B cell (primary cell): ENCODE measurements around the gene CCDC54.

Source experiments
- EZH2 ChIP-seq: IDR thresholded peaks from 2 replicates; pipeline ENCODE4 v1.6.1; 2012; ENCODE audit warnings: borderline replicate concordance, low read depth, mild to moderate bottlenecking, moderate library complexity, low read length; ENCODE audit not compliant: insufficient read depth, poor library complexity, severe bottlenecking
- TF ChIP-seq, protein P1 (sequence below): fragments of 200-600 bp; IDR thresholded peaks from one replicate; pipeline ENCODE4 v1.8.0; 2022; ENCODE audit warnings: antibody characterized with exemption, mild to moderate bottlenecking

DNA sequence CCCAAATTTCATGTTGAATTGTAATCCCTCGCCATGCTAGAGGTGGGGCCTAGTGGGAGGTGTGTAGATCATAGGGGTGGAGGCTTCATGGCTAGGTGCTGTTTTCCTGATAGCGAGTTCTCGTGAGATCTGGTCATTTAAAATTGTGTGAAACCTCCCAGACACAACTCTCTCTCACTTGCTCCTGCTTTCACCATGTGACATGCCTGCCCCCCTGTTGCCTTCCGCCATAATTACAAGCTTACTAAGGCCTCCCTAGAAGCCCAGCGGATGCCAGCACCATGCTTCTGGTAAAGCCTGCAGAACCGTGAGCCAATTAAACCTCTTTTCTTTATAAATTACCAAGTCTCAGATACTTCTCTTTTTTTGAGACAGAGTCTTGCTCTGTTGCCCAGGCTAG, 36.0 kb downstream of the CCDC54 start:
- no peak for TF ChIP-seq EZH2
- TF ChIP-seq, protein P1, sequence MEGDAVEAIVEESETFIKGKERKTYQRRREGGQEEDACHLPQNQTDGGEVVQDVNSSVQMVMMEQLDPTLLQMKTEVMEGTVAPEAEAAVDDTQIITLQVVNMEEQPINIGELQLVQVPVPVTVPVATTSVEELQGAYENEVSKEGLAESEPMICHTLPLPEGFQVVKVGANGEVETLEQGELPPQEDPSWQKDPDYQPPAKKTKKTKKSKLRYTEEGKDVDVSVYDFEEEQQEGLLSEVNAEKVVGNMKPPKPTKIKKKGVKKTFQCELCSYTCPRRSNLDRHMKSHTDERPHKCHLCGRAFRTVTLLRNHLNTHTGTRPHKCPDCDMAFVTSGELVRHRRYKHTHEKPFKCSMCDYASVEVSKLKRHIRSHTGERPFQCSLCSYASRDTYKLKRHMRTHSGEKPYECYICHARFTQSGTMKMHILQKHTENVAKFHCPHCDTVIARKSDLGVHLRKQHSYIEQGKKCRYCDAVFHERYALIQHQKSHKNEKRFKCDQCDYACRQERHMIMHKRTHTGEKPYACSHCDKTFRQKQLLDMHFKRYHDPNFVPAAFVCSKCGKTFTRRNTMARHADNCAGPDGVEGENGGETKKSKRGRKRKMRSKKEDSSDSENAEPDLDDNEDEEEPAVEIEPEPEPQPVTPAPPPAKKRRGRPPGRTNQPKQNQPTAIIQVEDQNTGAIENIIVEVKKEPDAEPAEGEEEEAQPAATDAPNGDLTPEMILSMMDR, result no peak
